Daoy (cell line): Measurements from ENCODE around the gene DNAJB2. TPM values are rescaled to one million over a fixed set of nuclear protein-coding genes. Genes with fewer than 3 reads are reported as not detected.
"Not testable (repeated sequence)": the region's sequence is repeated elsewhere in the genome, so short reads cannot be mapped to it uniquely, and the experiment has no call there.

Experiments
- DNase-seq: peaks from one replicate; pipeline ENCODE4 v3.0.0-alpha.2; 2015; ENCODE audit warnings: low read depth
- total RNA-seq: library from RNA; depleted of rRNA; stranded (reverse); fragments of >200 nt; shearing (Covaris generic); gene quantifications from 2 replicates; pipeline ENCODE4 v1.2.3, GENCODE V29; 2014

The DNAJB2 gene
- total RNA-seq, 1 experiment from 2014 or later: 19.9 TPM

DNA sequence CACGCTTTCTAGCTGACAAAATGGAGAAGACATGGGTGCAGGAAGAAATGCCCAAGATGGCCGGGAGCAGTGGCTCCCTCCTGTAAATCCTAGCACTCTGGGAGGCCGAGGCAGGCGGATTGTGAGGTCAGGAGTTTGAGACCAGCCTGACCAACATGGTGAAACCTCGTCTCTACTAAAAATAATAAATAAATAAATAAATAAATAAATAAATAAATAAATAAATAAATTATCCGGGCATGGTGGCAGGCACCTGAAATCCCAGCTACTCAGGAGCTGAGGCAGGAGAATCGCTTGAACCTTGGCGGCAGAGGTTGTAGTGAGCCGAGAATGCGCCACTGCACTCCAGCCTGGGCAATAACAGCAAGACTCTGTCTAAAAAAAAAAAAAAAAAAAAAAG is 20.2 kb upstream of the DNAJB2 start:
- DNase-seq: not testable (repeated sequence)

- no peak for DNase-seq
These were observed 17.9 kb upstream of the DNAJB2 start for GRCh38 chr2:219261024-219261855.

- DNase-seq: no peak
These were observed 12.9 kb upstream of the DNAJB2 start for GRCh38 chr2:219266232-219266631.

DNA sequence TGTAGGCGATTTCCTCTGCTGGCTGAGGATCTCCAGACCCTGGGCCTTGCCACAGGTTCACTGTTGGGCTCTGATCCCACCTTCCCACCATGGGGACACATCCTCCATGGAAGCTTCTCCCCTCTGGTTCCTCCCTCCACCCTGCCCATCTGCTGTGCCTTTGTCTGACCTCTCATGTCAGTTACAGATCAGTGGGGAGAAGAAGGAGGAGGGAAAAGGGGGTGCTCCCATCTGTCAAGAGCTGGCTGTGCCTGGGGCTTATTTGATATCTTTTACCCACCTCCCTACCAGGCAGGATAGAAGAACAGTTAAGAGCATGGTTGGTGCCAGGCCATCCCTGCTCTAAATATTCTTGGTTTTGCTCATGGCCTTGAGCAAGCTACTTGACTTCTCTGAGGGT is 12.3 kb upstream of the DNAJB2 start:
- DNase-seq: no peak

DNA sequence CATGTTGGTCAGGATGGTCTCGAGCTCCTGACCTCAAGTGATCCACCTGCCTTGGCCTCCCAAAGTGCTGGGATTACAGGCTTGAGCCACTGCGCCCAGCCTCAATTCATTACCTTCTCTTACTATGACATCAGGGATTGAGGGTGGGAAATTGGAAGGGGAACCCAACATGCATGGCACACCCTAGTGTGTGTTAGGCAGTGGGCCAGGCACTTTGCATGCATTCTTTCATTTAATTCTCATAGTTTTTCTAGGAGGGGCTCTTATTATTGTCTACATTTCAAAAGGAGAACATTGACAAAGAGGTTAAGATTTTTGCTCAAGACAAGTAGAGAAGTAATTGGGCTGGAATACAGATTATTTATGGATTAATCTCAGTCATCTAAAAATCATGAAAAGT is 10.9 kb upstream of the DNAJB2 start:
- DNase-seq: no peak

- no peak for DNase-seq
These were observed 9.7 kb upstream of the DNAJB2 start for GRCh38 chr2:219269362-219270054.

- DNase-seq: no peak
These were observed 9.2 kb upstream of the DNAJB2 start for GRCh38 chr2:219270055-219270372.

- no peak for DNase-seq
These were observed 8.1 kb upstream of the DNAJB2 start for GRCh38 chr2:219271021-219271420.

GRCh38 chr2:219272356-219272755 is 6.8 kb upstream of the DNAJB2 start:
- DNase-seq: no peak

DNA sequence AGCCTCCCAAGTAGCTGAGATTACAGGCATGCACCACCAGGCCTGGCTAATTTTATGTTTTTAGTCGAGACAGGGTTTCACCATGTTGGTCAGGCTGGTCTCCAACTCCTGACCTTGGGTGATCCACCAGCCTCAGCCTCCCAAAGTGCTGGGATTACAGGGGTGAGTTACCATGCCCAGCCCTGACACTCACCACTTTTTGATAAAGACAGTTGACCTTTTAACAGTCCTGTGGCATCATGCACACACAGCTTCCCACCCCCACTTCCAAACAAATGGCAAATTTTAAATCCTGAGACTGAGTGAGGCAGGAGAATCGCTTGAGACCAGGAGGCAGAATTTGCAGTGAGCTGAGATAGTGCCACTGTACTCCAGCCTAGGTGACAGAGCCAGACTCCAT is 6.2 kb upstream of the DNAJB2 start:
- DNase-seq: peak; percentile 57

- DNase-seq: peak; percentile 95
These were observed 5.2 kb upstream of the DNAJB2 start for GRCh38 chr2:219273937-219274336.

- peak; percentile 94 for DNase-seq
These were observed 4.7 kb upstream of the DNAJB2 start for GRCh38 chr2:219274361-219274921.

GRCh38 chr2:219277703-219278654 is 1.2 kb upstream of the DNAJB2 start:
- DNase-seq: peak; percentile 80

DNA sequence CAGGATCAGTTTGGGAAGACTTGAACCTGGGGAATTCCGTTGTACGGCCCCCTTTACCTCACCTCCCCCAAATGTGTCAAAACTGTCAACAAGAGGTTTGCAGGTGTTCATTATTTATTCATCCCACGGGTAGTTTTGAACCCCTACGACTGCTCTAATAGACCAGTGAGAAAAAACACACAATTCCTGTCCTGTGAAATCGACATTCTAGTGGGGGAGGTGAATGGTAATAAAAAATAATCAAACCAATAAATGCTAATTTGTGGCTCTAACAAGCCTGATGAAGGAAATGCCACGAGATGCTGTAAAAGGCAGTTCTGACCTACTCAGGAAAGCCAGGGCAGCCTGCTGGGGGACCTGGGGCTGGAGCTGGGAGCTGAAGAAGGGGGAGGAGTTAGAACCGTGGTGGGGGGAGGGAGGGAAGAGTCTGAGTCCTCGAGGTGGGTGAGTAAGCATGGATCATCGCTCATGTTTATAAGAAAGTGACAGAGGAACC is 463 bp upstream of the DNAJB2 start:
- no peak for DNase-seq

- DNase-seq: no peak
These were observed 850 bp downstream of the DNAJB2 start for GRCh38 chr2:219279916-219280516.

- DNase-seq: no peak
These were observed 1.5 kb downstream of the DNAJB2 start for GRCh38 chr2:219280651-219281050.

DNA sequence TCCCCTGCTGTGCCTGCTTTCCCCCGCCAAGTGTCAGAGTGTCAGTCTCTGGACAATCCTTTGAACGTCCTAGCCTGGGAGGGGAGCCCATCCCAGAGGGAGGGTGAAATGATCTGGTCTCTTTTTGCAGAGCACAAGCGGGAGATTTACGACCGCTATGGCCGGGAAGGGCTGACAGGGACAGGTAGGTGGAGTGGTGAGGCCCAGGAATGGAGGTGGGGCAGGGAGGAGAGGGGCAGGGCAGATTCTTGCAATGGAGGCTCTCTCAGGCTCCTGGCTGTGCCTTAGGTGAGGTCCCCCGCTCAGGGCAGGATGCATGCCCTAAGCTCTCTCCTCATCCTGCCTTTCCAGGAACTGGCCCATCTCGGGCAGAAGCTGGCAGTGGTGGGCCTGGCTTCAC is 2.4 kb downstream of the DNAJB2 start:
- DNase-seq: no peak

GRCh38 chr2:219282375-219282774 is 3.2 kb downstream of the DNAJB2 start:
- no peak for DNase-seq

GRCh38 chr2:219282943-219283581 is 3.9 kb downstream of the DNAJB2 start:
- no peak for DNase-seq

- no peak for DNase-seq
These were observed 5.6 kb downstream of the DNAJB2 start for GRCh38 chr2:219284501-219285372.
